GM12891 (cell line): ENCODE data around the gene UVSSA.

Experiments used
- POLR2A ChIP-seq: IDR thresholded peaks from 2 replicates; pipeline ENCODE4 v1.6.1; 2011; ENCODE audit warnings: low read depth, low read length, control low read depth
- TAF1 ChIP-seq: IDR thresholded peaks from 2 replicates; pipeline ENCODE4 v1.6.1; 2011; ENCODE audit warnings: low read depth, low read length, control low read depth

DNA sequence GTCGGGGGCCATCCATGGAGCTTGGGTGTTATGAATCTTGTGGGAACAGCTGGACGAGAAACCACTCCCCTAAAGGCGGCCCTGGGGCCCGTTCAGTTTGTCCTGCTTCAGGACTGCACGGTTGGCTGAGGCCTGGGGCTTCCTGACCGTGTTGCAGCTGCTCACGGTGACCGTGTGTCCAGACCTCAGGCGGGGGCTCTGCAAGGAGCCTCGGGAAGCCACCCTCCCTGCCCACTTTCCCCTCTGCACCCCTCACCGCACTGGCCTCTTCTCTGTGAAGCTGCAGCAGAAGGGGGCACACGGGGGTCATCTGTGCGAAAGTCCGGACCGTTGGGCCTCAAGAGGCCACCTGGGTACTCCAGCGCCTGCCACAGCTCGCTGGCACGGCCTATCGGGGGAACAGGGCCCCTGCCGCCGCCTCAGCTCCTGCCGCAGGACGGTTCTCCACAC lies 29.4 kb downstream of the UVSSA start:
- TF ChIP-seq TAF1 (no peak), POLR2A (no peak)
